Spleen (tissue), 7 donors: ENCODE measurements around the gene PRKCE.

Experiments used
- CTCF ChIP-seq, 11 experiments: fragments of 200-600 bp in 7 of 11; fragments of 450-650 bp in 4 of 11; sonication (generic) in 4 of 11; IDR thresholded peaks in 8 of 11; conservative IDR thresholded peaks in 3 of 11; 1 replicate in 7 of 11; 2 replicates in 4 of 11; pipeline versions ENCODE4 v1.4.0 to v1.8.0; 2016 to 2021; ENCODE audit warnings: antibody characterized with exemption in 11 of 11, inconsistent platforms in 4 of 11, mild to moderate bottlenecking in 1 of 11
- POLR2A ChIP-seq, 3 donors: fragments of 450-650 bp; IDR thresholded peaks; one replicate each; pipeline ENCODE4 v1.5.1; 2017; ENCODE audit warnings: antibody characterized with exemption in 3 of 3, mild to moderate bottlenecking in 1 of 3
- donor health status: DM: no; HTN: no; CAD: no; lungs with moderate emphysema.
- donor health status: DM: no; HTN: no; CAD: no.
- donor health status: DM: no; HTN: no; CAD: no.

- TF ChIP-seq CTCF (IDR thresholded peaks at IDR 0.05 in 8 of 11, conservative IDR thresholded peaks at IDR 0.05 in 3 of 11) (no peak), POLR2A (IDR thresholded peaks at IDR 0.05) (no peak)
Observed at GRCh38 chr2:45965871-45966498, 314.5 kb downstream of the PRKCE start.
